H1 (cell line): ENCODE data around the gene TMED5. TPM values are rescaled to one million over a fixed set of nuclear protein-coding genes. Genes with fewer than 3 reads are reported as not detected.

Source experiments
- CTCF ChIA-PET: fragments of 300-600 bp; sonication (Branson Sonifier 250); formaldehyde crosslinking; loops from one replicate; lab custom pipeline; 2021; ENCODE audit not compliant: partially characterized antibody; lab: Charles Lee
- POLR2A ChIA-PET: fragments of 300-600 bp; sonication (Branson Sonifier 250); formaldehyde crosslinking; loops from one replicate; lab custom pipeline; 2021; ENCODE audit warnings: inconsistent platforms; ENCODE audit not compliant: partially characterized antibody; lab: Charles Lee
- DNase-seq, 2 experiments: peaks; one replicate each; pipeline versions ENCODE4 v3.0.0 to v3.0.0-alpha.2; 2010 to 2022; ENCODE audit warnings: low spot score in 2 of 2, low read depth in 1 of 2, mixed read lengths in 1 of 2
- FAIRE-seq: peaks from 2 replicates; lab custom pipeline; 2011; peaks lifted over from hg19 to GRCh38; lab: Jason Lieb, UNC
- H2AFZ ChIP-seq: 2 replicates; pipeline ENCODE4 v1.8.1; 2012; ENCODE audit warnings: low read length, inconsistent platforms
- H2AK5ac ChIP-seq: 2 replicates; pipeline ENCODE4 v1.6.1; 2013; ENCODE audit warnings: low read depth, low read length
- H2BK120ac ChIP-seq: replicated peaks from 2 replicates; pipeline ENCODE3; 2013; ENCODE audit warnings: low read depth, low read length, inconsistent platforms
- H2BK12ac ChIP-seq: 2 replicates; pipeline ENCODE4 v1.6.1; 2013; ENCODE audit warnings: low read depth, low read length
- H2BK15ac ChIP-seq: 2 replicates; pipeline ENCODE4 v1.6.1; 2013; ENCODE audit warnings: low read length
- H2BK20ac ChIP-seq: 2 replicates; pipeline ENCODE4 v1.6.1; 2013; ENCODE audit warnings: low read length
- H2BK5ac ChIP-seq: 2 replicates; pipeline ENCODE4 v1.6.1; 2013; ENCODE audit warnings: low read depth, low read length
- H3K14ac ChIP-seq: 2 replicates; pipeline ENCODE4 v1.6.1; 2013; ENCODE audit warnings: inconsistent platforms; ENCODE audit not compliant: insufficient read length
- H3K18ac ChIP-seq: 2 replicates; pipeline ENCODE4 v1.6.1; 2013; ENCODE audit warnings: low read length; ENCODE audit errors: extremely low read depth
- H3K23ac ChIP-seq: 2 replicates; pipeline ENCODE4 v1.6.1; 2013; ENCODE audit warnings: inconsistent platforms; ENCODE audit not compliant: insufficient read length
- H3K23me2 ChIP-seq: 2 replicates; pipeline ENCODE4 v1.6.1; 2013; ENCODE audit warnings: low read depth, low read length
- H3K27ac ChIP-seq: 2 replicates; pipeline ENCODE4 v1.6.1; 2011; ENCODE audit warnings: low read depth, low read length, inconsistent platforms
- H3K27me3 ChIP-seq, 4 experiments: replicated peaks in 1 of 4; 1 replicate in 1 of 4; 2 replicates in 3 of 4; pipeline versions ENCODE4 v1.6.1 to v1.8.1; 2011 to 2013; ENCODE audit warnings: low read length in 3 of 4, mild to moderate bottlenecking in 3 of 4, inconsistent platforms in 2 of 4, mixed read lengths in 2 of 4, moderate library complexity in 1 of 4; ENCODE audit not compliant: control insufficient read depth in 3 of 4, insufficient read depth in 3 of 4; ENCODE audit errors: extremely low read depth in 1 of 4
- H3K36me3 ChIP-seq, 4 experiments: 2 replicates each; pipeline versions ENCODE4 v1.6.1 to v1.8.1; 2011 to 2013; ENCODE audit warnings: mild to moderate bottlenecking in 4 of 4, low read length in 3 of 4, moderate library complexity in 2 of 4, control low read depth in 1 of 4, inconsistent platforms in 1 of 4; ENCODE audit not compliant: insufficient read depth in 4 of 4, control insufficient read depth in 2 of 4
- H3K4ac ChIP-seq: replicated peaks from 2 replicates; pipeline ENCODE3; 2013; ENCODE audit warnings: low read length, low read depth, mixed read lengths, inconsistent platforms; ENCODE audit not compliant: insufficient read length
- H3K4me1 ChIP-seq, 4 experiments: replicated peaks in 1 of 4; 1 replicate in 1 of 4; 2 replicates in 3 of 4; pipeline versions ENCODE4 v1.6.1 to v1.8.1; 2011 to 2013; ENCODE audit warnings: low read length in 3 of 4, inconsistent platforms in 2 of 4, mixed read lengths in 1 of 4; ENCODE audit not compliant: insufficient read depth in 4 of 4, control insufficient read depth in 3 of 4
- H3K4me2 ChIP-seq, 2 experiments: 2 replicates each; pipeline versions ENCODE4 v1.6.1 to v1.8.1; 2011 to 2013; ENCODE audit warnings: low read depth in 2 of 2, low read length in 2 of 2, control low read depth in 1 of 2, inconsistent platforms in 1 of 2, mild to moderate bottlenecking in 1 of 2; ENCODE audit not compliant: insufficient read depth in 1 of 2
- H3K4me3 ChIP-seq, 4 experiments: fragments of 200-600, 300-600 bp in 1 of 4; sonication (generic), shearing (Covaris generic), sonication (Bioruptor Twin) in 1 of 4; 2 replicates each; pipeline versions ENCODE4 v1.5.1 to v1.8.1; 2011 to 2016; ENCODE audit warnings: low read length in 4 of 4, low read depth in 3 of 4, control low read depth in 2 of 4, inconsistent platforms in 2 of 4, mild to moderate bottlenecking in 2 of 4, mixed read lengths in 1 of 4, moderate library complexity in 1 of 4; ENCODE audit not compliant: insufficient read depth in 2 of 4; ENCODE audit errors: extremely low read depth in 1 of 4
- H3K56ac ChIP-seq: replicated peaks from 2 replicates; pipeline ENCODE3; 2013; ENCODE audit warnings: low read depth, mild to moderate bottlenecking, mixed read lengths, low read length, inconsistent platforms; ENCODE audit not compliant: insufficient read length
- H3K79me1 ChIP-seq: 2 replicates; pipeline ENCODE4 v1.6.1; 2013; ENCODE audit warnings: low read depth, low read length, control low read depth
- H3K79me2 ChIP-seq, 2 experiments: 2 replicates each; pipeline versions ENCODE4 v1.6.1 to v1.8.1; 2012 to 2013; ENCODE audit warnings: low read length in 2 of 2, mild to moderate bottlenecking in 2 of 2, inconsistent platforms in 1 of 2; ENCODE audit not compliant: insufficient read depth in 2 of 2, control insufficient read depth in 1 of 2
- H3K9ac ChIP-seq, 4 experiments: replicated peaks in 1 of 4; 1 replicate in 1 of 4; 2 replicates in 3 of 4; pipeline versions ENCODE4 v1.6.1 to v1.8.1; 2011 to 2013; ENCODE audit warnings: low read depth in 3 of 4, low read length in 3 of 4, control low read depth in 2 of 4, mild to moderate bottlenecking in 2 of 4, moderate library complexity in 2 of 4, inconsistent platforms in 1 of 4; ENCODE audit errors: extremely low read depth in 1 of 4
- H3K9me3 ChIP-seq, 2 experiments: 2 replicates each; pipeline versions ENCODE4 v1.6.1 to v1.8.1; 2012 to 2013; ENCODE audit warnings: mild to moderate bottlenecking in 2 of 2, moderate library complexity in 2 of 2, control low read depth in 1 of 2, inconsistent platforms in 1 of 2, low read depth in 1 of 2, low read length in 1 of 2, mixed read lengths in 1 of 2; ENCODE audit not compliant: insufficient read depth in 2 of 2
- H4K20me1 ChIP-seq, 2 experiments: replicated peaks in 1 of 2; 2 replicates each; pipeline versions ENCODE3 to v1.8.1; 2011 to 2013; ENCODE audit warnings: inconsistent platforms in 2 of 2, low read length in 2 of 2, mild to moderate bottlenecking in 1 of 2; ENCODE audit not compliant: insufficient read depth in 2 of 2, control insufficient read depth in 1 of 2
- H4K5ac ChIP-seq: 2 replicates; pipeline ENCODE4 v1.6.1; 2013; ENCODE audit warnings: low read length, low read depth, mixed read lengths, inconsistent platforms; ENCODE audit not compliant: insufficient read length
- H4K8ac ChIP-seq: 2 replicates; pipeline ENCODE4 v1.8.0; 2013; ENCODE audit warnings: mild to moderate bottlenecking, moderate library complexity, low read length, inconsistent platforms; ENCODE audit not compliant: insufficient read depth; ENCODE audit errors: extremely low read depth
- H4K91ac ChIP-seq: replicated peaks from 2 replicates; pipeline ENCODE3; 2013; ENCODE audit warnings: low read length, mixed read lengths, inconsistent platforms; ENCODE audit not compliant: insufficient read length
- BACH1 ChIP-seq: IDR thresholded peaks from 2 replicates; pipeline ENCODE4 v1.6.1; 2012; ENCODE audit warnings: low read length, improper control_type of control experiment
- BCL11A ChIP-seq, 2 experiments: IDR thresholded peaks; one replicate each; pipeline ENCODE4 v1.6.1; 2011; ENCODE audit warnings: low read depth in 2 of 2, low read length in 2 of 2, mild to moderate bottlenecking in 2 of 2
- CBX5 ChIP-seq: fragments of 300-800, 300-1000 bp; sonication (generic); IDR thresholded peaks from 2 replicates; pipeline ENCODE4 v1.7.1; 2016; ENCODE audit warnings: antibody characterized with exemption, low read length, low read depth
- EGR1 ChIP-seq: IDR thresholded peaks from 2 replicates; pipeline ENCODE4 v1.6.1; 2011; ENCODE audit warnings: low read depth, low read length, borderline replicate concordance
- EP300 ChIP-seq, 2 experiments: IDR thresholded peaks; 1 replicate in 1 of 2; 2 replicates in 1 of 2; pipeline ENCODE4 v1.6.1; 2011 to 2012; ENCODE audit warnings: low read depth in 2 of 2, low read length in 2 of 2, mild to moderate bottlenecking in 2 of 2, borderline replicate concordance in 1 of 2, inconsistent platforms in 1 of 2, moderate library complexity in 1 of 2
- JUN ChIP-seq: IDR thresholded peaks from 2 replicates; pipeline ENCODE4 v1.6.1; 2011; ENCODE audit warnings: low read depth, mild to moderate bottlenecking, improper control_type of control experiment, low read length
- NANOG ChIP-seq: IDR thresholded peaks from 2 replicates; pipeline ENCODE4 v1.6.1; 2011; ENCODE audit warnings: low read length, low read depth, mild to moderate bottlenecking, inconsistent platforms; ENCODE audit not compliant: insufficient read depth, poor library complexity, severe bottlenecking
- POLR2A ChIP-seq, 2 experiments: IDR thresholded peaks; 1 replicate in 1 of 2; 2 replicates in 1 of 2; pipeline ENCODE4 v1.6.1; 2011; ENCODE audit warnings: low read depth in 2 of 2, low read length in 2 of 2, mild to moderate bottlenecking in 2 of 2; ENCODE audit errors: control extremely low read depth in 1 of 2
- RFX5 ChIP-seq: IDR thresholded peaks from 2 replicates; pipeline ENCODE4 v1.6.1; 2011; ENCODE audit warnings: low read depth, low read length, improper control_type of control experiment, borderline replicate concordance
- SAP30 ChIP-seq: fragments of 300-600 bp; sonication (generic); IDR thresholded peaks from 2 replicates; pipeline ENCODE4 v1.7.1; 2012; ENCODE audit warnings: low read length, moderate library complexity, mild to moderate bottlenecking, inconsistent platforms; ENCODE audit not compliant: insufficient read depth, insufficient replicate concordance
- USF2 ChIP-seq: IDR thresholded peaks from 2 replicates; pipeline ENCODE4 v1.6.1; 2011; ENCODE audit warnings: low read length, improper control_type of control experiment
- WGBS, 2 experiments: shearing (Covaris generic) in 1 of 2; methylation state at CpG; one replicate each; pipeline versions ENCODE4 v1.1.6 to v1.1.7; 2013 to 2015; ENCODE audit warnings: low lambda C conversion rate in 2 of 2, mixed read lengths in 2 of 2, inconsistent platforms in 1 of 2, low coverage in 1 of 2, missing lambda C conversion rate in 1 of 2; ENCODE audit not compliant: insufficient replicate concordance in 2 of 2, insufficient coverage in 1 of 2, insufficient read length in 1 of 2; ENCODE audit errors: extremely low coverage in 1 of 2, missing lambda C conversion rate in 1 of 2; 5-methylcytosine and 5-hydroxymethylcytosine counted together
- polyA plus RNA-seq, 7 experiments: library from polyadenylated mRNA; depleted of rRNA in 3 of 7; stranded (reverse) in 5 of 7; unstranded in 2 of 7; fragments of >200 nt in 5 of 7; fragments of 200-250 nt in 2 of 7; gene quantifications; 1 replicate in 5 of 7; 2 replicates in 1 of 7; 4 replicates in 1 of 7; pipeline versions ENCODE4 v1.2.1 to v1.2.3, GENCODE V29; 2011 to 2013; ENCODE audit warnings: missing spikeins in 2 of 7, mixed read lengths in 2 of 7
- total RNA-seq: library from RNA; stranded (reverse); fragmentation: NEBNext Ultra II Directional; extraction: Animal tissue kit (Norgen Biotek cat#: 25700); gene quantifications from 2 replicates; pipeline ENCODE4 v1.2.1, GENCODE V29; 2021

The TMED5 gene
- total and polyA plus RNA-seq, 2 of the 8 experiments (the other 6 are each of a cell fraction or from before 2014, with no cell fraction given): 14.8 to 32.8 TPM

- no peak overlapping the region for H2BK12ac ChIP-seq
- no peak overlapping the region for H3K56ac ChIP-seq
- no peak overlapping the region for H2BK15ac ChIP-seq
- no peak overlapping the region for H3K18ac ChIP-seq
- POLR2A ChIA-PET: no interaction called here
- H3K14ac ChIP-seq: no peak overlapping the region
- no peak overlapping the region for H2BK120ac ChIP-seq
- TF ChIP-seq EGR1 (no peak), BACH1 (no peak), JUN (no peak), USF2 (no peak), RFX5 (no peak), EP300 (IDR thresholded peaks at IDR 0.05; ENCODE audit: borderline replicate concordance in 1 of 2, low read depth in 2 of 2, low read length in 2 of 2) (no peak), CBX5 (no peak), BCL11A (IDR thresholded peaks at IDR 0.05; ENCODE audit: low read depth in 2 of 2, low read length in 2 of 2) (no peak), POLR2A (IDR thresholded peaks at IDR 0.05; ENCODE audit: control extremely low read depth in 1 of 2, low read depth in 2 of 2, low read length in 2 of 2) (no peak), NANOG (no peak), SAP30 (no peak)
- no peaks in the 10 kb centered on the region for H3K27me3 ChIP-seq
- no peak overlapping the region for H2BK20ac ChIP-seq
- no peak overlapping the region for H3K23ac ChIP-seq
- no peak overlapping the region for H4K5ac ChIP-seq
- CTCF ChIA-PET: no interaction called here
- H3K4ac ChIP-seq: no peak overlapping the region
- no peak for FAIRE-seq
- H2BK5ac ChIP-seq: no peak overlapping the region
- H3K79me1 ChIP-seq: no peaks in the 10 kb centered on the region; the same call in 1 of the 2 replicates
- no peak overlapping the region for H3K4me2 ChIP-seq
- DNase-seq: no peak
- no peak overlapping the region for H3K27ac ChIP-seq
- no peak overlapping the region for H2AK5ac ChIP-seq
- H2AFZ ChIP-seq: no peak overlapping the region
- no peak overlapping the region for H3K4me3 ChIP-seq
- H4K8ac ChIP-seq: no peak overlapping the region
- no peaks in the 10 kb centered on the region for H3K23me2 ChIP-seq
- H3K9me3 ChIP-seq: no peaks in the 10 kb centered on the region
- WGBS, 2 experiments: 100% methylated on average over 3 of the region's 3 CpGs; no CpG with 5 or more reads in 1 of the 2 experiments
- H4K20me1 ChIP-seq: no peaks in the 10 kb centered on the region
- H3K4me1 ChIP-seq: no peaks in the 10 kb centered on the region
- H3K9ac ChIP-seq: no peak overlapping the region
- H4K91ac ChIP-seq: no peak overlapping the region
- H3K36me3 ChIP-seq: peaks cover 0 to 41% (median 6%) of the 10 kb centered on the region in 4 experiments; a peak in 5 of 8 replicates
- 0 out of 4 replicates have a peak, but pooled peaks cover 0 to under 1% of the 10 kb centered on the region in 2 experiments for H3K79me2 ChIP-seq
These were observed 10.2 kb upstream of the TMED5 start for GRCh38 chr1:93190432-93190831.
